ENCODE data around the gene KIF5B.

Gene KIF5B

GRCh38 chr10:32038777-32039176, 17.4 kb downstream of the KIF5B start:
- Histone ChIP-seq H3K36me3 (ENCODE audit: insufficient read depth, low read length) (peaks cover 91% of the 10 kb centered on the region), H3K79me2 (ENCODE audit: insufficient read depth, low read length) (peaks cover 71% of the 10 kb centered on the region), H3K27me3 (ENCODE audit: insufficient read depth, low read length, poor library complexity, severe bottlenecking) (no peaks in the 10 kb centered on the region), H3K4me1 (ENCODE audit: insufficient read depth, low read length, poor library complexity, severe bottlenecking) (peaks cover 19% of the 10 kb centered on the region), H3K9me3 (ENCODE audit: insufficient read depth, low read depth, low read length) (no peaks in the 10 kb centered on the region), H3K4me3 (ENCODE audit: low read length, poor library complexity, severe bottlenecking) (no peak overlapping the region), H4K20me1 (ENCODE audit: insufficient read depth, low read length, poor library complexity, severe bottlenecking) (peaks cover 85% of the 10 kb centered on the region), H3F3A (ENCODE audit: low read depth) (no peaks in the 10 kb centered on the region), H2AFZ (ENCODE audit: low read length) (no peak overlapping the region), H3K9ac (ENCODE audit: low read depth, low read length, poor library complexity, severe bottlenecking) (no peak overlapping the region), H3K9me2 (replicated peaks; ENCODE audit: low read depth, low read length) (no peaks in the 10 kb centered on the region), H3K4me2 (ENCODE audit: low read depth, low read length, poor library complexity, severe bottlenecking) (no peak overlapping the region)
- TF ChIP-seq EZH2phosphoT487 (IDR thresholded peaks at IDR 0.05; ENCODE audit: borderline replicate concordance) (no peak), CTCF (conservative IDR thresholded peaks at IDR 0.05; ENCODE audit: low read length) (no peak)

DNA sequence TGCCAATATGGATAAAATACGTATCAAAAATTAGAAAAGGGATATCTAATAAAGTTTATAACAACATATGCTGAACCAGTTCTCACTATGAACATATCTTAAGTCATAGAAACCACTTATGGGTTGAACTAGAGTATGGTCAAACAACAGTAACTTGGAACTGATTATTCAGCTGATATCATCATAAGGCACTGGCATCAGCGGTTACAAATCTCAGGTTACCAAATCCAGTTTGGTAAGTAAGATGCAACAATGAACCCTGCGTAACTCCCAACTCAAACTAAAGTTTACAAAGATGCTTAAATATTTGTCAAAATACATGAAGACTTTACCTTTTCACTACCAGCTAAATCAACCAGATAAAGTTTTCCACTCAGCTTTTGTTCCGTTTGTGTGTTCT, 19.3 kb downstream of the KIF5B start:
- Histone ChIP-seq H3K27me3 (ENCODE audit: insufficient read depth, low read length, poor library complexity, severe bottlenecking) (no peaks in the 10 kb centered on the region), H3K9ac (ENCODE audit: low read depth, low read length, poor library complexity, severe bottlenecking) (no peak overlapping the region), H3K4me2 (ENCODE audit: low read depth, low read length, poor library complexity, severe bottlenecking) (no peak overlapping the region), H4K20me1 (ENCODE audit: insufficient read depth, low read length, poor library complexity, severe bottlenecking) (peaks cover 76% of the 10 kb centered on the region), H3K4me3 (ENCODE audit: low read length, poor library complexity, severe bottlenecking) (no peak overlapping the region), H3K9me2 (replicated peaks; ENCODE audit: low read depth, low read length) (no peaks in the 10 kb centered on the region), H3K36me3 (ENCODE audit: insufficient read depth, low read length) (peaks cover 93% of the 10 kb centered on the region), H3K79me2 (ENCODE audit: insufficient read depth, low read length) (peaks cover 52% of the 10 kb centered on the region), H3K4me1 (ENCODE audit: insufficient read depth, low read length, poor library complexity, severe bottlenecking) (peaks cover 12% of the 10 kb centered on the region), H3F3A (ENCODE audit: low read depth) (no peaks in the 10 kb centered on the region), H3K9me3 (ENCODE audit: insufficient read depth, low read depth, low read length) (no peaks in the 10 kb centered on the region), H2AFZ (ENCODE audit: low read length) (no peak overlapping the region)
- TF ChIP-seq CTCF (conservative IDR thresholded peaks at IDR 0.05; ENCODE audit: low read length) (no peak), EZH2phosphoT487 (IDR thresholded peaks at IDR 0.05; ENCODE audit: borderline replicate concordance) (no peak)

- Histone ChIP-seq H3K4me2 (ENCODE audit: low read depth, low read length, poor library complexity, severe bottlenecking) (no peak overlapping the region), H3K27me3 (ENCODE audit: insufficient read depth, low read length, poor library complexity, severe bottlenecking) (no peaks in the 10 kb centered on the region), H3K4me3 (ENCODE audit: low read length, poor library complexity, severe bottlenecking) (no peak overlapping the region), H3K9me3 (ENCODE audit: insufficient read depth, low read depth, low read length) (no peaks in the 10 kb centered on the region), H3F3A (ENCODE audit: low read depth) (no peaks in the 10 kb centered on the region), H3K36me3 (ENCODE audit: insufficient read depth, low read length) (peaks cover 97% of the 10 kb centered on the region), H3K9me2 (replicated peaks; ENCODE audit: low read depth, low read length) (no peaks in the 10 kb centered on the region), H2AFZ (ENCODE audit: low read length) (no peak overlapping the region), H3K79me2 (ENCODE audit: insufficient read depth, low read length) (peaks cover 33% of the 10 kb centered on the region), H3K4me1 (ENCODE audit: insufficient read depth, low read length, poor library complexity, severe bottlenecking) (peaks cover 2% of the 10 kb centered on the region), H3K9ac (ENCODE audit: low read depth, low read length, poor library complexity, severe bottlenecking) (no peak overlapping the region), H4K20me1 (ENCODE audit: insufficient read depth, low read length, poor library complexity, severe bottlenecking) (peaks cover 68% of the 10 kb centered on the region)
- TF ChIP-seq EZH2phosphoT487 (IDR thresholded peaks at IDR 0.05; ENCODE audit: borderline replicate concordance) (no peak), CTCF (conservative IDR thresholded peaks at IDR 0.05; ENCODE audit: low read length) (no peak)
Measured at GRCh38 chr10:32035038-32035437, 21.2 kb downstream of the KIF5B start.
